Measurements from ENCODE around the gene G6PC3. TPM values are rescaled to one million over a fixed set of nuclear protein-coding genes. Genes with fewer than 3 reads are reported as not detected.

The G6PC3 gene
- total RNA-seq, 1 experiment from 2014 or later = 89.4 TPM

- no TSS peak for BruUV-seq (replicated peaks)
These were observed 35.4 kb downstream of the G6PC3 start for GRCh38 chr17:44105941-44106340.

GRCh38 chr17:44106801-44107200 is 36.3 kb downstream of the G6PC3 start:
- BruUV-seq (replicated peaks) = no TSS peak
- TF ChIP-seq CTCF (IDR thresholded peaks at IDR 0.05; ENCODE audit: unreplicated experiment) = no peak
- no peak overlapping the region for H3K4me3 Mint-ChIP-seq (ENCODE audit: unreplicated experiment)
- H3K9me3 Mint-ChIP-seq (ENCODE audit: unreplicated experiment) = no peaks in the 10 kb centered on the region
- H3K27ac Mint-ChIP-seq (ENCODE audit: low read depth, unreplicated experiment) = no peak overlapping the region
- H3K4me1 Mint-ChIP-seq (ENCODE audit: insufficient read depth, unreplicated experiment) = peaks cover 11% of the 10 kb centered on the region
- peaks cover 11% of the 10 kb centered on the region for H3K36me3 Mint-ChIP-seq (ENCODE audit: insufficient read depth, unreplicated experiment)
- intact Hi-C loops (cut with micrococcal nuclease) = no loop called here
- POLR2A ChIA-PET = interaction anchor here (0.8 kb wide), 1 partner anchor 17 kb away, joined by 3 read pairs; no protein-coding TSS in a partner anchor
- no peak for DNase-seq (ENCODE audit: unreplicated experiment)
- CTCF ChIA-PET = interaction anchor here (0.6 to 0.7 kb wide), 3 partner anchors 24 to 66 kb away, joined by 3 to 5 read pairs (median 4); no protein-coding TSS in a partner anchor
- H3K27me3 Mint-ChIP-seq (ENCODE audit: insufficient read depth, unreplicated experiment) = no peaks in the 10 kb centered on the region

More at GRCh38 chr17:44105941-44106340, 35.4 kb downstream of the G6PC3 start:
- no peaks in the 10 kb centered on the region for H3K27me3 Mint-ChIP-seq (ENCODE audit: insufficient read depth, unreplicated experiment)
- CTCF ChIA-PET = interaction anchor here (0.6 kb wide), 1 partner anchor 856 kb away, joined by 3 read pairs; no protein-coding TSS in a partner anchor
- TF ChIP-seq CTCF (IDR thresholded peaks at IDR 0.05; ENCODE audit: unreplicated experiment) = no peak
- POLR2A ChIA-PET = no interaction called here
- no peak for DNase-seq (ENCODE audit: unreplicated experiment)
- H3K4me1 Mint-ChIP-seq (ENCODE audit: insufficient read depth, unreplicated experiment) = peaks cover 11% of the 10 kb centered on the region
- no peak overlapping the region for H3K4me3 Mint-ChIP-seq (ENCODE audit: unreplicated experiment)
- H3K36me3 Mint-ChIP-seq (ENCODE audit: insufficient read depth, unreplicated experiment) = peaks cover 11% of the 10 kb centered on the region
- no peaks in the 10 kb centered on the region for H3K9me3 Mint-ChIP-seq (ENCODE audit: unreplicated experiment)
- H3K27ac Mint-ChIP-seq (ENCODE audit: low read depth, unreplicated experiment) = no peak overlapping the region
- intact Hi-C loops (cut with micrococcal nuclease) = no loop called here

- H3K27me3 Mint-ChIP-seq (ENCODE audit: insufficient read depth, unreplicated experiment) = no peaks in the 10 kb centered on the region
- BruUV-seq (replicated peaks) = no TSS peak
- ChIA-PET POLR2A (no interaction called here), CTCF (interaction anchor here (1.6 to 1.8 kb wide), 2 partner anchors 26 to 60 kb away, joined by 4 to 6 read pairs; no protein-coding TSS in a partner anchor)
- H3K27ac Mint-ChIP-seq (ENCODE audit: low read depth, unreplicated experiment) = no peak overlapping the region
- H3K4me1 Mint-ChIP-seq (ENCODE audit: insufficient read depth, unreplicated experiment) = peaks cover 11% of the 10 kb centered on the region
- H3K4me3 Mint-ChIP-seq (ENCODE audit: unreplicated experiment) = no peak overlapping the region
- no peaks in the 10 kb centered on the region for H3K9me3 Mint-ChIP-seq (ENCODE audit: unreplicated experiment)
- TF ChIP-seq CTCF (IDR thresholded peaks at IDR 0.05; ENCODE audit: unreplicated experiment) = no peak
- peak; percentile 86 for DNase-seq (ENCODE audit: unreplicated experiment)
- intact Hi-C loops (cut with micrococcal nuclease) = loop anchor here (2.0 kb wide), 1 partner anchor 14 kb away; the partner anchor contains the start of gene HDAC5
- H3K36me3 Mint-ChIP-seq (ENCODE audit: insufficient read depth, unreplicated experiment) = peaks cover 6% of the 10 kb centered on the region
These were observed 38.1 kb downstream of the G6PC3 start for GRCh38 chr17:44108440-44109311.

- Mint-ChIP-seq H3K4me3 (ENCODE audit: unreplicated experiment) (no peak overlapping the region), H3K27ac (ENCODE audit: low read depth, unreplicated experiment) (no peak overlapping the region), H3K27me3 (ENCODE audit: insufficient read depth, unreplicated experiment) (no peaks in the 10 kb centered on the region), H3K9me3 (ENCODE audit: unreplicated experiment) (no peaks in the 10 kb centered on the region), H3K4me1 (ENCODE audit: insufficient read depth, unreplicated experiment) (peaks cover 11% of the 10 kb centered on the region), H3K36me3 (ENCODE audit: insufficient read depth, unreplicated experiment) (peaks cover 6% of the 10 kb centered on the region)
- intact Hi-C loops (cut with micrococcal nuclease) = loop anchor here (2.0 kb wide), 1 partner anchor 14 kb away; the partner anchor contains the start of gene HDAC5
- no TSS peak for BruUV-seq (replicated peaks)
- DNase-seq (ENCODE audit: unreplicated experiment) = no peak
- CTCF ChIA-PET = interaction anchor here (1.6 to 1.8 kb wide), 2 partner anchors 26 to 59 kb away, joined by 4 to 6 read pairs; no protein-coding TSS in a partner anchor
- POLR2A ChIA-PET = no interaction called here
- no peak for TF ChIP-seq CTCF (IDR thresholded peaks at IDR 0.05; ENCODE audit: unreplicated experiment)
These were observed 38.7 kb downstream of the G6PC3 start for GRCh38 chr17:44109312-44109630.
